ENCODE measurements around the gene ADRA1B. TPM values are rescaled to one million over a fixed set of nuclear protein-coding genes. Genes with fewer than 3 reads are reported as not detected.

ADRA1B gene
- total RNA-seq, 2 experiments from 2014 or later = not detected

DNA sequence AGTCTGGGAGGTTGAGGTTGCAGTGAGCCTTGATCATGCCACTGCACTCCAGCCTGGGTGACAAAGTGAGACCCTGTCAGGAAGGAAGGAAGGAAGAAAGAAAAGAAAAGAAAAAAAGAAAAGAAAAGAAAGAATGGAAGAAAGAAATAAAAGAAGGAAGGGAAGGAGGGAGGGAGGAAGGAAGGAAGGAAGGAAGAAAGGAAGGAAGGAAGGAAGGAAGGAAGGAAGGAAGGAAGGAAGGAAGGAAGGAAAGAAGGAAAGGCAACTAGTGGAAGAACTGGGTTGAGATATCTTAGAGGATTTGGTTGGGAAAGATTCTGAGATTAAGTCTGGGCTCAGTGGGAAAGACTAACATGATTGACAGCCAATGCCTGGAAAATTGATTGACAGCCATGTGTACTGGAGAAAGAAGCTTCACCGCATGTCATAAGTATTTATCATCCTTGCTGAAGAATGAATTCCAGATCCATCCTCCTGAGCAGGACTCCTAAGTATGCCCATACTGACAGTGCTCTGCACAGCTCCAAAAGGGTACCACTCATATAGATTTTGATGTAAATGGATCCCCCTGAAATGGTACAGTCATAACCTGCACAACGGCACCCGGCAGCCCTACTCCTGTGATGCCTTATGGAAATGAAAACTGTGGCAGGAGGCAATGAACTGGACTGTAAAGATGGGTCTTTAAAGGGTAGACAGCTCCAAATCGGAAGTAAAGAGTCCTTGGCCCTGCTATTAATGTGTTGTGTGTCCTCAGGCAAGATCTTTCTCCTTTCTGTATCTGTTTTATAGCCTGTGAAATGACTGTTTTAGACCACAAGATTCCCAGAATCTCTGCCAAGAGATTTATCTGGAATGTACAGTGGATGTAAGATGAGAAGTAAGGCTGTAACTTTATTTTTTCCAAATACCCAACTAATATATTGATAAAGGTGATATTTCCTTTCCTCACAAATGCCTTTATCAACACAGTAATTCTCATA lies 16.9 kb upstream of the ADRA1B start:
- CTCF ChIA-PET = no interaction called here
- Mint-ChIP-seq H3K4me3 (no peak overlapping the region), H3K4me1 (ENCODE audit: low read depth) (no peaks in the 10 kb centered on the region), H3K27ac (no peak overlapping the region), H3K27me3 (peaks cover 43% of the 10 kb centered on the region), H3K36me3 (ENCODE audit: low read depth) (no peaks in the 10 kb centered on the region), H3K9me3 (no peaks in the 10 kb centered on the region)
- no peaks in the 10 kb centered on the region for H3K36me3 ChIP-seq (ENCODE audit: insufficient read depth, low read length)
- DNase-seq (no peak), ATAC-seq (ENCODE audit: poor library complexity) (no peak)
- no peak overlapping the region for H3K4me3 ChIP-seq (ENCODE audit: low read length)
- POLR2A ChIA-PET = no interaction called here
- H3K27me3 ChIP-seq (ENCODE audit: control insufficient read depth in 1 of 2, insufficient read depth in 2 of 2, low read length in 2 of 2) = peaks cover 4 to 10% of the 10 kb centered on the region in 2 experiments
- no peak overlapping the region for H3K27ac ChIP-seq (ENCODE audit: low read depth in 1 of 2, low read length in 2 of 2)
- H3K9me3 ChIP-seq (ENCODE audit: control insufficient read depth in 1 of 2, insufficient read depth in 1 of 2, low read length in 2 of 2) = peaks cover 0 to 3% of the 10 kb centered on the region in 2 experiments
- TF ChIP-seq, protein P1, sequence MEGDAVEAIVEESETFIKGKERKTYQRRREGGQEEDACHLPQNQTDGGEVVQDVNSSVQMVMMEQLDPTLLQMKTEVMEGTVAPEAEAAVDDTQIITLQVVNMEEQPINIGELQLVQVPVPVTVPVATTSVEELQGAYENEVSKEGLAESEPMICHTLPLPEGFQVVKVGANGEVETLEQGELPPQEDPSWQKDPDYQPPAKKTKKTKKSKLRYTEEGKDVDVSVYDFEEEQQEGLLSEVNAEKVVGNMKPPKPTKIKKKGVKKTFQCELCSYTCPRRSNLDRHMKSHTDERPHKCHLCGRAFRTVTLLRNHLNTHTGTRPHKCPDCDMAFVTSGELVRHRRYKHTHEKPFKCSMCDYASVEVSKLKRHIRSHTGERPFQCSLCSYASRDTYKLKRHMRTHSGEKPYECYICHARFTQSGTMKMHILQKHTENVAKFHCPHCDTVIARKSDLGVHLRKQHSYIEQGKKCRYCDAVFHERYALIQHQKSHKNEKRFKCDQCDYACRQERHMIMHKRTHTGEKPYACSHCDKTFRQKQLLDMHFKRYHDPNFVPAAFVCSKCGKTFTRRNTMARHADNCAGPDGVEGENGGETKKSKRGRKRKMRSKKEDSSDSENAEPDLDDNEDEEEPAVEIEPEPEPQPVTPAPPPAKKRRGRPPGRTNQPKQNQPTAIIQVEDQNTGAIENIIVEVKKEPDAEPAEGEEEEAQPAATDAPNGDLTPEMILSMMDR (IDR thresholded peaks at IDR 0.05) = no peak
- intact Hi-C loops (cut with DNase I, micrococcal nuclease) = no loop called here
- no peaks in the 10 kb centered on the region for H3K4me1 ChIP-seq (ENCODE audit: insufficient read depth, low read length)

DNA sequence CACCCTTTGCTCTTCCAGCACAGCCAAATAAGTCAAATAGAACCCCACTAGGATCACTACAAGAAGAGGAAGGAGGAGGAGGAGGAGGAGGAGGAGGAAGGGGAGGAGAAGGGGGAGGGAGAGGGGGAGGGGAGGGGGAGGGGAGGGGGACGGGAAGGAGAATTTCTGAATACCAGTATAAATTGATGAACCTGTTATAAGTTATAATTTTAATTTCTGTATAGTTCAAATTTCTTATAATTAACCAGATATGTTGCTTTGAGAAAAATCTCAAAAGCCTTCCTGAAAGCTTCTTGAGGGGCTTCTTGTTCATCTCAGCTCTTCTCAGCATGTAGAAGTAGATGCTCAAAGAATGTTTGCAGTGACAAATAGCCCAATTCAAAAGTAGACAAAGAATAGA lies 15.0 kb upstream of the ADRA1B start:
- CTCF ChIA-PET = no interaction called here
- intact Hi-C loops (cut with DNase I, micrococcal nuclease) = no loop called here
- H3K9me3 Mint-ChIP-seq = no peaks in the 10 kb centered on the region
- H3K27me3 ChIP-seq (ENCODE audit: control insufficient read depth in 1 of 2, insufficient read depth in 2 of 2, low read length in 2 of 2) = peaks cover 4 to 10% of the 10 kb centered on the region in 2 experiments
- no peak overlapping the region for H3K27ac ChIP-seq (ENCODE audit: low read depth in 1 of 2, low read length in 2 of 2)
- no peak overlapping the region for H3K4me3 Mint-ChIP-seq
- TF ChIP-seq, protein P1 (IDR thresholded peaks at IDR 0.05) = no peak
- H3K27ac Mint-ChIP-seq = no peak overlapping the region
- no peaks in the 10 kb centered on the region for H3K36me3 ChIP-seq (ENCODE audit: insufficient read depth, low read length)
- H3K36me3 Mint-ChIP-seq (ENCODE audit: low read depth) = no peaks in the 10 kb centered on the region
- H3K4me3 ChIP-seq (ENCODE audit: low read length) = no peak overlapping the region
- H3K4me1 Mint-ChIP-seq (ENCODE audit: low read depth) = peaks cover 12% of the 10 kb centered on the region
- DNase-seq (no peak), ATAC-seq (ENCODE audit: poor library complexity) (no peak)
- H3K27me3 Mint-ChIP-seq = peaks cover 32% of the 10 kb centered on the region
- no peaks in the 10 kb centered on the region for H3K4me1 ChIP-seq (ENCODE audit: insufficient read depth, low read length)
- peaks cover 0 to 3% of the 10 kb centered on the region in 2 experiments for H3K9me3 ChIP-seq (ENCODE audit: control insufficient read depth in 1 of 2, insufficient read depth in 1 of 2, low read length in 2 of 2)
- POLR2A ChIA-PET = no interaction called here

DNA sequence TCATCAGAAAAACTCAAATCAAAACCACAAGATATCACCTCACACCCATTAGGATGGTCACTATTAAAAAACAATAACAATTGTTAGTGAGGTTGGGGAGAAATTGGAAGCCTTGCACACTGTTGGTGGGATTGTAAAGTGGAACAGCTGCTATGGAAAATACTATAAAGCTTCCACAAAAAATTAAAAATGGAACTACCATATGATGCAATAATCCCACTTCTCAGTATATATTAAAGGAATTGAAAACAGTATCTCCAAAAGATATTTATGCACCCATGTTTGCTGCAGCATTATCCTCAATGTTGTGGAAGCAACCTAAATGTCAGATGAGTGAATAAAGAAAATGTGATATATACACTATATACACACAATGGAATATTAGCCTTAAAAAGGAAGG lies 14.5 kb upstream of the ADRA1B start:
- ChIA-PET POLR2A (no interaction called here), CTCF (no interaction called here)
- Mint-ChIP-seq H3K36me3 (ENCODE audit: low read depth) (no peaks in the 10 kb centered on the region), H3K4me3 (no peak overlapping the region), H3K4me1 (ENCODE audit: low read depth) (peaks cover 12% of the 10 kb centered on the region), H3K27me3 (peaks cover 29% of the 10 kb centered on the region), H3K27ac (no peak overlapping the region), H3K9me3 (no peaks in the 10 kb centered on the region)
- Histone ChIP-seq H3K4me3 (ENCODE audit: low read length) (no peak overlapping the region), H3K27me3 (ENCODE audit: control insufficient read depth in 1 of 2, insufficient read depth in 2 of 2, low read length in 2 of 2) (peaks cover 4 to 10% of the 10 kb centered on the region in 2 experiments), H3K9me3 (ENCODE audit: control insufficient read depth in 1 of 2, insufficient read depth in 1 of 2, low read length in 2 of 2) (peaks cover 0 to 3% of the 10 kb centered on the region in 2 experiments), H3K36me3 (ENCODE audit: insufficient read depth, low read length) (no peaks in the 10 kb centered on the region), H3K4me1 (ENCODE audit: insufficient read depth, low read length) (no peaks in the 10 kb centered on the region), H3K27ac (ENCODE audit: low read depth in 1 of 2, low read length in 2 of 2) (no peak overlapping the region)
- TF ChIP-seq, protein P1 (IDR thresholded peaks at IDR 0.05) = no peak
- ATAC-seq (ENCODE audit: poor library complexity) = no peak
- intact Hi-C loops (cut with DNase I, micrococcal nuclease) = no loop called here
- DNase-seq = no peak
